HL-60/S4 (cell line): ENCODE results near the gene ZNF451.
"Not testable (repeated sequence)": the region's sequence is repeated elsewhere in the genome, so short reads cannot be mapped to it uniquely, and the experiment has no call there.

Experiments
- in situ Hi-C: fragments of 300-500 bp; cut with MboI; formaldehyde crosslinking; loops from 2 replicates; pipeline ENCODE4 v1.14.3; 2022; ENCODE audit warnings: low sequenced_read_pairs

Gene ZNF451

DNA sequence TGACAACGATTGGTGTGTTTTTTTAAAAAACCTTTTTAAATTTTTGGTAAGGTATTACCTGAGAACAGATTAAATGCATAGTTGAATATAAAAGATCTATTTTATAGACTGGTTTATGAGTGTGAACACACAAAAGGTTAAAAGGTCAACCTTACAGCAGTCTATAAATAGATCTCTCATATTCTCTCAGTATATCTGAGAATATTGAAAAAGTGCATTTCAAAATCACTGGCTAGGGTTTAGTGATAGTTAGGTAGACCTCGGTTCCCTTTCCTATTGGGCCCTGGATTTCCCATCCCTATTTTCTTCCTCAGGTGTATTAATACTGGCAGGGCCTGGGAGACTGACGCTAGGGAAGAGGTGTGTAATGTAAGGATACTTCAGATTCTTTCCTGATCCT is 723 bp upstream of the ZNF451 start:
- in situ Hi-C loops, result no loop called here

- in situ Hi-C loops, result not testable (repeated sequence)
These were observed 575 bp downstream of the ZNF451 start for GRCh38 chr6:57090458-57091067.

DNA sequence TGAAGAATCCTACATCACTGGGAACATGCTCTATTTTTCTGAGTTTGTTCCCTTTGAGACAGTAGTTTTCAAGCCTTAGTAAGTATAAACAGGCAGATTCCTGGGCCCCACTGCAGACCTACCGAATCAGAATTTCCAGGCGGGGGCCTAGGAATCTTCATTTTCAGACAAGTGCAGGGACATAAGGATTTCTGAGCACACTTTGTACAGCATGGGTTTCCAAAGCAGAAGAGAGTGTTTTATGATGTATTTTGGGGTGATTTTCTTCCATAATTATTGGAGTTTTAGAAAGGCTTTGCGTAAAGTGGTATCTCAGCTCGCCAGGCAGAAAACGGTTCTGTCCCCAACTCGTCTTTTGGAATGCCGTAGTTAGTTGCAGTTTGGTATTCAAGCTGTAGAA is 1.4 kb downstream of the ZNF451 start:
- in situ Hi-C loops, result not testable (repeated sequence)

DNA sequence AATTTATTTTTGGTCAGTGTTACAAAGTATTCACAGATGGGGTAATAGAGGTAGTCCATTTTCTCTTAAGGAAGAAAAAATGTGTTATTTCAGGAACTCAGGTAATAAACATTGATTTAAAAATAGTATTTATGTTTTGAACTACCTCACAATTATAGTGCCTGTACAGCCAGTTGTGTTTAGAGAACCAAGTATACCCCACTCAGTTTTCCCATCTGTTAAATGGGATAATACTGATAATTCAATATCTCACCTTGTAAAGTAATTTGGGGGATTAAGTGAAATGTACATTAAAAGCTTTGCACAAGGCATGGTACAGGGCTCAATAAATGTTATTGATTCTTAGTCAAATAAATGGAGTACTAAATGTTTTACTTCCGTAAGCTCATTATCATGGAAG is 4.7 kb downstream of the ZNF451 start:
- in situ Hi-C loops, result no loop called here

DNA sequence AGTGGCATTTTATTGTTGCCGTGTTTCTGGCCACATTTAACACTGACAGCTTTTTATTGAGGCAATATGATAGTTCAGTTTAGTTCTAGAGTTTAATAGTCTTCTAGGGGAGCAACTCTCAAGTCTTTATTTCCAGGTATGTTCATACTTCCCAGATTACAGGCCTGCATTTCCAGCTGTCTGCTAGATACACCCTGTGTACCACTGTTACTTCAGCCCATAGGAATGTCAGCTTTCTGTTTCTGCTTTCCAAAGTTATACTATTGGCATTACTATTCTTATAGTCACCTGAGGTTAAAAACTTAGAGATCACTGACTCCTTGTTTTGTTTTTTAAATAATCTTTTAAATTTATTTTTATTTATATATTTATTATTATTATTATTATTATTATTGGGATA is 7.6 kb downstream of the ZNF451 start:
- in situ Hi-C loops, result no loop called here

GRCh38 chr6:57102976-57103375 is 13.0 kb downstream of the ZNF451 start:
- in situ Hi-C loops, result no loop called here

GRCh38 chr6:57104336-57104735 is 14.3 kb downstream of the ZNF451 start:
- in situ Hi-C loops, result no loop called here

- in situ Hi-C loops, result no loop called here
These were observed 17.0 kb downstream of the ZNF451 start for GRCh38 chr6:57106990-57107389.

DNA sequence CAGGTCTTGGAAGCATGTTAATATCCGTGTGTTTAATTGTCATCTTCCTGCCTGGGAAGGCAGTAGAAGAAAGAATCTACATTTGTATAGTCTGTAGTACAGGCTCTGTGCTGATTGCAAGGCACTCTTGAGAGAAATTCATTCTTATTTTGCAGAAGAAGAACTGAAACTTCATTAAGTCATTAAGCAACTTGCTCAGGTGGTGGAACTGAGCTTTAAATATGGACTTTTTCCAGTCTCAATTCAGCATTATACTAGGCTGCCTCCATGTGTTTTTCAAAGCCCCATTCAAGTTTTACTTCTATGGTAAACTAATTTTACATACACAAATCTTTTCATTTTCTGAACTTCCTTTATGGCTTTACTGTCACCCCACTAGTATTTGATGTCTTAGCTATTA is 18.7 kb downstream of the ZNF451 start:
- in situ Hi-C loops, result no loop called here

- in situ Hi-C loops, result no loop called here
These were observed 19.9 kb downstream of the ZNF451 start for GRCh38 chr6:57109880-57110279.

- in situ Hi-C loops, result no loop called here
These were observed 23.1 kb downstream of the ZNF451 start for GRCh38 chr6:57113105-57113504.

- in situ Hi-C loops, result no loop called here
These were observed 26.8 kb downstream of the ZNF451 start for GRCh38 chr6:57116776-57117175.

GRCh38 chr6:57117796-57118195 is 27.8 kb downstream of the ZNF451 start:
- in situ Hi-C loops, result no loop called here

DNA sequence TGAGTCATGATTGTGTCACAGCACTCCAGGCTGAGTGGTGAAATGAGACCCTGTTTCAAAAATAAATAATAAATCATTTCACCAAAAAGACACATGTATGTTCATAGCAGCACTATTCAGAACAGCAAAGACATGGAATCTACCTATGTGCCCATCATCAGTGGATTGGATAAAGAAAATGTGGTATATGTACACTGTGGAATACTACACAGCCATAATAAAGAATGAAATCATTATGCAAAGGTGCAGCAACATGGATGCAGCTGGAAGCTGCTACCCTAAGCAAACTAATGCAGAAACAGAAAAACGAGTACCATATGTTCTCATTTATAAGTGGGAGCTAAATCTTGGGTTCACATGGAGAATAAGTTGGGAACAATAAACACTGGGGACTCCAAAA is 33.1 kb downstream of the ZNF451 start:
- in situ Hi-C loops, result no loop called here

DNA sequence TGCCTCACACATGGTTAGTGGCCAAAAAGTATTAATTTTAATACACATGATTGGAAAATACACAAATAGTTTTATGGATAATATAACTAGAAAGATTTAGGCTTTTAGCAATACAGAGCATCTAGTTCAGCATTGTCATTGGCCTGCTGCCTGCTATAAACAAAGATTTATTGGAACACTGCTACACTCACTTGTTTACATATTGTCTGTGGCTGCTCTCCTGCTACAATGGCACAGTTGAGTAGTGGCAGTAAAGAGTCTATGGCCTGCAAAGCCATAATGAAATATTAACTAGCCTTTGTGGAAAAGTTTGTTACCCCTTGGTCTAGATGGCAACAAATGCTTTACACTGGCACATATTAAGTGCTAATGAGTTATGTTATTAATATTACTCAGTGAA is 37.8 kb downstream of the ZNF451 start:
- in situ Hi-C loops, result no loop called here

DNA sequence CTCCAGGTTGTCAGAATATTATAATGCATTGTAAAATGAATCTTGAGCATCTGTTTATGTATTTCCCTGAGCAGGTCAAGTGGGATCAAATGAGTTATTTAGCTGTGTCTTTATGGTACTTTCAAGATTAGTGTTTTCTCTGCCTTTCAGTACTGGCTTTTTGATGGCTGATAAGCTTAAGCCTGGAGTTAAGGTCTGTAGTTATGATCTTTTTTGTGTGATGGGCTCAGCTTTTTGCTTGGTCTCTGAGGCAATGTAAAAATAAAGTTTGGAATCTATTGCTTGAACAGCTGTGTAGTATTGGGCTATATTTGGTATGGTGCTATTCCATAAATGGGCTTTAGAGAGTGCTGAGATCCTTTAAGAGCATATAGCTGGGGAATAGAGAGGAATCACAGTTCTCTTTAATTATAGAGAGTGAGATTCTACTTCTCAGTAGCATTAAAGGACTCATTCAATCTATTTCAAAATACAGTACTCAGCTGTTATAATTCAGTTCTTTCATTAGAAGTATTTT is 40.7 kb downstream of the ZNF451 start:
- in situ Hi-C loops, result no loop called here

- in situ Hi-C loops, result no loop called here
These were observed 45.0 kb downstream of the ZNF451 start for GRCh38 chr6:57134954-57135353.

- in situ Hi-C loops, result no loop called here
These were observed 45.9 kb downstream of the ZNF451 start for GRCh38 chr6:57135885-57136284.

GRCh38 chr6:57137350-57137749 is 47.4 kb downstream of the ZNF451 start:
- in situ Hi-C loops, result no loop called here

- in situ Hi-C loops, result no loop called here
These were observed 48.0 kb downstream of the ZNF451 start for GRCh38 chr6:57138026-57138425.

DNA sequence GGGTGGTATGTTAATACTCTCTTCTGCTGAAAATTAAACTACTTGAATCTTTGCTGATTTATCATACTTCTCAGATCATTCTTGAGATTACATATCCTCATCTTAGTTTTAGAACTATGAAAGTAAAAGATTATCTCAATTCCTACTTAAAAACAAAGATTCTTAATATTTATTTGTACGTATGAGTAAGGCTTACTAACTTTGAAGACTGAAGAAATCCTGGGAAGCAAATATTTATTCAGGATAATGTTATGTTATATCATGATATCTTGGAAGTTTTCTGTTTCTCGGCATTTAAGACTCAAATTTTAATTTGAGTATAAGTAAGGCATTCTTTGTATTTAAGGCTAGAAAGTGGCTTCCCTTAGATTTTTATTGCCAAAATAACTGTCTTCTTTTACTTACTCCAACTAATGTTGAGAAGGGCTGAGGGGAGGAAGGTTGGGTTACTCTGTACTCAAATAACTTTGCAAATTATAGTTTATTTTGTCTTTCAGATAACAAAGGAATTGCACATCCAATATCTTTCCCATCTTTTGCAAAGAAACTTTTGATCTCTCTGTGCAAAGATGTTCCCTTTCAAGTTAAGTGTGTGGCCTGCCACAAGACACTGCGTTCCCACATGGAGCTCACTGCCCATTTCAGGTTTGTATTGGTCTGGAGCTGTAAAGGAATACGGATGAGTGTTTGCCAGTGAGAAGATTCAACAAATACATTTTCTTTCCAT is 51.6 kb downstream of the ZNF451 start:
- in situ Hi-C loops, result no loop called here

DNA sequence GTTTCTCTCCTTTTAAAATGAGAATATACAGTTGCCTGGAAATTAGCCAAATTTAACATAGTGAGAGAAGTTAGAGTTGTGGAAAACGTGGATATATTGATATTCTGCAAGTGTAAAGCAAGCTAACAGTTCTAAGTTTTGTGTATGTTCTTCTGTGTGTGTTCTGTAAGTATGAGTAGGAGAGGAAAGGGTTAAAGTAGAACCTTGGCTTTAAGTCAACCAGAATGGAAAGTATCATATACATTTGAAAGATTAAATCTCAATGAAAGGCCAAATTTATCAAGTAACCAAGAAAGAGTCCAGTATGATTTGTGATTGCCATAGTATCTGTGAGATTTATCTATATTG is 52.2 kb downstream of the ZNF451 start:
- in situ Hi-C loops, result no loop called here

DNA sequence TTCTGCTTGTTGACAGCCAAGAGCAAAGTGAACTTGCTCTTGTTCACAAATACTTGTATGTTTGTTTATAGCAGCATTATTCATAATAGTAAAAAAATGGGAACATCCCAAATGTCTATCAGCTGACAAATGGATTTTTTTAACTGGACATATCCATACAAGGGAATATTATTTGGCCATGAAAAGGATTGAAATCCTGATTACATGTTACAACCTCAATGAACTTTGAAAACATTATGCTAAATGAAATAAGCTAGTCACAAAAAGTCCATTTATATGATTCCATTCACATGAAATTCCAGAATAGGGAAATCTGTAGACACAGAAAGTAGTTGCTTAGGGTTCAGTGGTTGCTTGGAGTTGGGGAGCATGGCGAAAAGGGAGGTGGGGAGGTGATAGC is 53.7 kb downstream of the ZNF451 start:
- in situ Hi-C loops, result no loop called here
